HK-2 (cell line): ENCODE data around the gene GATAD2B.
A peak's percentile ranks its signal among the peaks of the same experiment; 100 is the strongest.
"Not testable (repeated sequence)": the region's sequence is repeated elsewhere in the genome, so short reads cannot be mapped to it uniquely, and the experiment has no call there.

Source experiments
- DNase-seq: peaks from one replicate; pipeline ENCODE4 v3.0.0-alpha.2; 2018; ENCODE audit not compliant: unreplicated experiment

GATAD2B gene

GRCh38 chr1:153796786-153797659 is 125.7 kb downstream of the GATAD2B start:
- DNase-seq = peak; percentile 74

- DNase-seq = no peak
Observed at GRCh38 chr1:153795934-153796785, 126.6 kb downstream of the GATAD2B start.

- DNase-seq = no peak
Observed at GRCh38 chr1:153795330-153795837, 127.4 kb downstream of the GATAD2B start.

GRCh38 chr1:153794624-153795329 is 128.0 kb downstream of the GATAD2B start:
- DNase-seq = no peak

GRCh38 chr1:153793973-153794615 is 128.7 kb downstream of the GATAD2B start:
- DNase-seq = no peak

- DNase-seq = no peak
Observed at GRCh38 chr1:153793261-153793972, 129.4 kb downstream of the GATAD2B start.

- no peak for DNase-seq
Observed at GRCh38 chr1:153792631-153793041, 130.1 kb downstream of the GATAD2B start.

- DNase-seq = no peak
Observed at GRCh38 chr1:153791648-153792253, 131.0 kb downstream of the GATAD2B start.

- no peak for DNase-seq
Observed at GRCh38 chr1:153790966-153791647, 131.7 kb downstream of the GATAD2B start.

- DNase-seq = no peak
Observed at GRCh38 chr1:153790313-153790965, 132.3 kb downstream of the GATAD2B start.

GRCh38 chr1:153789478-153790034 is 133.2 kb downstream of the GATAD2B start:
- no peak for DNase-seq

GRCh38 chr1:153786038-153786790 is 136.6 kb downstream of the GATAD2B start:
- no peak for DNase-seq

- peak; percentile 89 for DNase-seq
Observed at GRCh38 chr1:153783233-153784190, 139.3 kb downstream of the GATAD2B start.

- DNase-seq = not testable (repeated sequence)
Observed at GRCh38 chr1:153782648-153783047, 140.1 kb downstream of the GATAD2B start.

- DNase-seq = no peak
Observed at GRCh38 chr1:153780551-153780950, 142.2 kb downstream of the GATAD2B start.

GRCh38 chr1:153779781-153780541 is 142.8 kb downstream of the GATAD2B start:
- DNase-seq = no peak
